ENCODE results near the gene SNX24.

DNA sequence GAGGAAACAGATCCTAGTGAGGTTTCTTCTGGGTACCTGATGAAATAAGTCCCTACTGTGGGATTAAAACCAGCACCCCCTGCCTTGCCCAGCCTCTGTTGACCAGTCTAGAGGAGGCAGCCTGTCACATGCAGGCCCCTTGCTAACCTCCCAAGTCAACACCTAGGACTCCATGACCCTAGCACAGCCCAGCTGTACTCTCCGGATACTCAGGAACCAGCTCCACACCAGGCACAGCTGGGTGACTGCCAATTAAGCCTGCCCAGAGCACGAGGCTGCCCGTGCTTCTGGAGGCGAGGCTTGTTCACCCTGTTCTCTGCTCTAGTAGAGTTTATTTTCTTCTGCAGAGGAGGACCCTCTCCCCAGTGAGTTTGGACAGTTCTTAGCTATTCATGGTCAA, 92.5 kb downstream of the SNX24 start:
- TF ChIP-seq, protein P1, sequence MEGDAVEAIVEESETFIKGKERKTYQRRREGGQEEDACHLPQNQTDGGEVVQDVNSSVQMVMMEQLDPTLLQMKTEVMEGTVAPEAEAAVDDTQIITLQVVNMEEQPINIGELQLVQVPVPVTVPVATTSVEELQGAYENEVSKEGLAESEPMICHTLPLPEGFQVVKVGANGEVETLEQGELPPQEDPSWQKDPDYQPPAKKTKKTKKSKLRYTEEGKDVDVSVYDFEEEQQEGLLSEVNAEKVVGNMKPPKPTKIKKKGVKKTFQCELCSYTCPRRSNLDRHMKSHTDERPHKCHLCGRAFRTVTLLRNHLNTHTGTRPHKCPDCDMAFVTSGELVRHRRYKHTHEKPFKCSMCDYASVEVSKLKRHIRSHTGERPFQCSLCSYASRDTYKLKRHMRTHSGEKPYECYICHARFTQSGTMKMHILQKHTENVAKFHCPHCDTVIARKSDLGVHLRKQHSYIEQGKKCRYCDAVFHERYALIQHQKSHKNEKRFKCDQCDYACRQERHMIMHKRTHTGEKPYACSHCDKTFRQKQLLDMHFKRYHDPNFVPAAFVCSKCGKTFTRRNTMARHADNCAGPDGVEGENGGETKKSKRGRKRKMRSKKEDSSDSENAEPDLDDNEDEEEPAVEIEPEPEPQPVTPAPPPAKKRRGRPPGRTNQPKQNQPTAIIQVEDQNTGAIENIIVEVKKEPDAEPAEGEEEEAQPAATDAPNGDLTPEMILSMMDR (IDR thresholded peaks at IDR 0.05; ENCODE audit: insufficient read depth, low read length, poor library complexity, severe bottlenecking), result no peak
- TF ChIP-seq EZH2phosphoT487 (conservative IDR thresholded peaks at IDR 0.05; ENCODE audit: low read length), result no peak

Data from SU-DHL-6 (cell line).